Measurements from ENCODE around the gene CNTNAP1.
A peak's percentile ranks its signal among the peaks of the same experiment; 100 is the strongest.

Gene CNTNAP1

GRCh38 chr17:42670789-42671657 lies 11.3 kb upstream of the CNTNAP1 start:
- no peak for DNase-seq (ENCODE audit: low read depth)

- DNase-seq (ENCODE audit: low read depth) = no peak
These were observed 10.3 kb upstream of the CNTNAP1 start for GRCh38 chr17:42672038-42672437.

GRCh38 chr17:42673266-42673884 lies 9.0 kb upstream of the CNTNAP1 start:
- DNase-seq (ENCODE audit: low read depth) = no peak

GRCh38 chr17:42673885-42674754 lies 8.2 kb upstream of the CNTNAP1 start:
- no peak for DNase-seq (ENCODE audit: low read depth)

- DNase-seq (ENCODE audit: low read depth) = no peak
These were observed 7.5 kb upstream of the CNTNAP1 start for GRCh38 chr17:42674755-42675347.

GRCh38 chr17:42675348-42675964 lies 6.9 kb upstream of the CNTNAP1 start:
- no peak for DNase-seq (ENCODE audit: low read depth)

- DNase-seq (ENCODE audit: low read depth) = no peak
These were observed 6.3 kb upstream of the CNTNAP1 start for GRCh38 chr17:42675965-42676423.

GRCh38 chr17:42676424-42677011 lies 5.8 kb upstream of the CNTNAP1 start, which contains the start of gene PLEKHH3:
PLEKHH3 (minus strand) TSS chr17:42676994; CDS start chr17:42676563, 431 bp downstream.
- DNase-seq (ENCODE audit: low read depth) = no peak

GRCh38 chr17:42677012-42677857 lies 5.1 kb upstream of the CNTNAP1 start:
- DNase-seq (ENCODE audit: low read depth) = peak; percentile 96

- DNase-seq (ENCODE audit: low read depth) = peak; percentile 56
These were observed 4.2 kb upstream of the CNTNAP1 start for GRCh38 chr17:42677921-42678781.

- DNase-seq (ENCODE audit: low read depth) = no peak
These were observed 3.3 kb upstream of the CNTNAP1 start for GRCh38 chr17:42678951-42679491.

- DNase-seq (ENCODE audit: low read depth) = peak; percentile 57
These were observed 2.6 kb upstream of the CNTNAP1 start for GRCh38 chr17:42679492-42680330.

- no peak for DNase-seq (ENCODE audit: low read depth)
These were observed 2.0 kb upstream of the CNTNAP1 start for GRCh38 chr17:42680331-42680808.

- DNase-seq (ENCODE audit: low read depth) = no peak
These were observed 532 bp downstream of the CNTNAP1 start for GRCh38 chr17:42682722-42683403.

GRCh38 chr17:42683407-42684034 lies 1.2 kb downstream of the CNTNAP1 start:
- no peak for DNase-seq (ENCODE audit: low read depth)

- DNase-seq (ENCODE audit: low read depth) = no peak
These were observed 2.7 kb downstream of the CNTNAP1 start for GRCh38 chr17:42684929-42685556.
